HG03175 (cell line): ENCODE results near the gene CDKN2AIP.
"Not testable (repeated sequence)": the region's sequence is repeated elsewhere in the genome, so short reads cannot be mapped to it uniquely, and the experiment has no call there.

ENCODE experiments used
- ATAC-seq: cut with Tn5 transposase; IDR thresholded peaks from one replicate; pipeline ENCODE4 v1.9.1; 2021; ENCODE audit warnings: mild to moderate bottlenecking, moderate library complexity; ENCODE audit not compliant: unreplicated experiment

CDKN2AIP gene

GRCh38 chr4:183445097-183445428 is 627 bp downstream of the CDKN2AIP start:
- ATAC-seq, result peak; percentile 24

GRCh38 chr4:183447646-183448045 is 3.2 kb downstream of the CDKN2AIP start:
- ATAC-seq, result no peak

GRCh38 chr4:183448436-183448835 is 4.0 kb downstream of the CDKN2AIP start:
- ATAC-seq, result no peak

GRCh38 chr4:183449193-183449882 is 4.9 kb downstream of the CDKN2AIP start:
- ATAC-seq, result no peak

GRCh38 chr4:183450108-183450507 is 5.7 kb downstream of the CDKN2AIP start:
- ATAC-seq, result no peak

GRCh38 chr4:183455431-183456195 is 11.2 kb downstream of the CDKN2AIP start:
- ATAC-seq, result no peak

- no peak for ATAC-seq
These were observed 13.6 kb downstream of the CDKN2AIP start for GRCh38 chr4:183458005-183458404.

GRCh38 chr4:183463903-183464619 is 19.6 kb downstream of the CDKN2AIP start:
- ATAC-seq, result not testable (repeated sequence)

GRCh38 chr4:183465879-183466278 is 21.4 kb downstream of the CDKN2AIP start:
- not testable (repeated sequence) for ATAC-seq

GRCh38 chr4:183467246-183467645 is 22.8 kb downstream of the CDKN2AIP start:
- ATAC-seq, result no peak

GRCh38 chr4:183468210-183469095 is 24.0 kb downstream of the CDKN2AIP start:
- ATAC-seq, result no peak

GRCh38 chr4:183469285-183469684 is 24.8 kb downstream of the CDKN2AIP start:
- no peak for ATAC-seq

- ATAC-seq, result no peak
These were observed 25.5 kb downstream of the CDKN2AIP start for GRCh38 chr4:183469936-183470335.

GRCh38 chr4:183470821-183471220 is 26.4 kb downstream of the CDKN2AIP start:
- no peak for ATAC-seq

GRCh38 chr4:183471946-183472708 is 27.7 kb downstream of the CDKN2AIP start:
- ATAC-seq, result peak; percentile 75

GRCh38 chr4:183478123-183478522 is 33.7 kb downstream of the CDKN2AIP start:
- ATAC-seq, result no peak

- ATAC-seq, result no peak
These were observed 34.5 kb downstream of the CDKN2AIP start for GRCh38 chr4:183478926-183479325.

GRCh38 chr4:183482515-183483095 is 38.2 kb downstream of the CDKN2AIP start:
- ATAC-seq, result not testable (repeated sequence)

- ATAC-seq, result no peak
These were observed 39.6 kb downstream of the CDKN2AIP start for GRCh38 chr4:183483997-183484396.
